ENCODE measurements around the gene STEAP2.

GRCh38 chr7:90233569-90233968, 22.0 kb downstream of the STEAP2 start:
- no peak for TF ChIP-seq CTCF (conservative IDR thresholded peaks at IDR 0.05; ENCODE audit: low read depth, low read length)
- no peak for TF ChIP-seq USF2 (IDR thresholded peaks at IDR 0.05; ENCODE audit: low read depth, low read length)
- TF ChIP-seq RAD21 (IDR thresholded peaks at IDR 0.05; ENCODE audit: low read length) = no peak
- no peak for TF ChIP-seq POLR2A (IDR thresholded peaks at IDR 0.05; ENCODE audit: low read depth, low read length)
- no peak for TF ChIP-seq CEBPB (IDR thresholded peaks at IDR 0.05; ENCODE audit: low read depth, low read length)
- TF ChIP-seq MAFK (IDR thresholded peaks at IDR 0.05; ENCODE audit: low read depth, low read length) = no peak
- TF ChIP-seq NFE2L2 (IDR thresholded peaks at IDR 0.05; ENCODE audit: low read depth, low read length) = no peak
- TF ChIP-seq MXI1 (IDR thresholded peaks at IDR 0.05; ENCODE audit: borderline replicate concordance, low read depth, low read length) = no peak
- no peak for TF ChIP-seq ELK1 (IDR thresholded peaks at IDR 0.05; ENCODE audit: borderline replicate concordance, low read depth, low read length)
- TF ChIP-seq SMC3 (IDR thresholded peaks at IDR 0.05; ENCODE audit: low read depth, low read length) = no peak
- TF ChIP-seq RFX5 (IDR thresholded peaks at IDR 0.05; ENCODE audit: low read depth, low read length) = no peak

Measured in IMR-90 (cell line).